GM12892 (cell line): ENCODE data around the gene CCDC38.

Experiments
- POLR2A ChIP-seq: IDR thresholded peaks from 2 replicates; pipeline ENCODE4 v1.6.1; 2011; ENCODE audit warnings: low read depth, low read length, control low read depth
- POLR2AphosphoS5 ChIP-seq: IDR thresholded peaks from 2 replicates; pipeline ENCODE4 v1.6.1; 2011; ENCODE audit warnings: low read depth, low read length, control low read depth

DNA sequence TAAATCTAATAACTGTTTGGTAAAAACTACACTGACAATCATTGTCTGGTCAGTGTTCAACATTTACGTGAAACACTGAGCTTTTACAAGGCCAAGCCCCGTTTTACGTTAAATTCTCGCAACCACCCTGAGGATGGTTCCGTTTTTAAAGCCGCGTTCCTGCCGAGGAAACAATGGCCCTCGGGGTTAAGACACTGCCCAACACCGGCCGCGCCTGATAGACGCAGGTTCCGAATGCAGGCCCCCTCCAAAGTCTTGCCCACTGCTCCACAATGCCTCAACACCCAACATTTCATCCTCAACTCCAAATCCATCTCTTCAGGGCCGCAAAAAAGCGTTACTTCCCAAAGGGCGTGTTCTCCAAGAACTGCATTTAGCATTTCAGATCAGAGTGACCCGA lies 84.6 kb downstream of the CCDC38 start:
- TF ChIP-seq POLR2A, result no peak
- TF ChIP-seq POLR2AphosphoS5, result no peak
